Activated CD8-positive, alpha-beta T cell treated with anti-CD3 and anti-CD28 coated beads, Interleukin-2, amount 10 ng/mL, durations not matched to agents 7 days and 5 days (primary cell): ENCODE measurements around the gene ATG9A. TPM values are rescaled to one million over a fixed set of nuclear protein-coding genes. Genes with fewer than 3 reads are reported as not detected.
A peak's percentile ranks its signal among the peaks of the same experiment; 100 is the strongest.

Source experiments
- ATAC-seq: fragments of 150-1000 bp; cut with Tn5 transposase; one replicate; pipeline ENCODE4 v1.10.0; 2021; ENCODE audit warnings: moderate library complexity
- CTCF ChIA-PET: fragments of 350-600 bp; sonication (Branson Sonifier 250); formaldehyde crosslinking; loops from one replicate; lab custom pipeline; 2021; ENCODE audit warnings: antibody characterized with exemption; lab: Charles Lee
- POLR2A ChIA-PET: fragments of 350-600 bp; sonication (Branson Sonifier 250); formaldehyde crosslinking; loops from one replicate; lab custom pipeline; 2021; ENCODE audit warnings: antibody characterized with exemption; lab: Charles Lee
- DNase-seq: peaks from one replicate; pipeline ENCODE4 v3.0.0-alpha.2; 2020
- H3K27ac Mint-ChIP-seq: one replicate; pipeline ENCODE4 v1.8.0; 2021; ENCODE audit warnings: mild to moderate bottlenecking, mixed read lengths
- H3K27me3 Mint-ChIP-seq: one replicate; pipeline ENCODE4 v1.8.0; 2021; ENCODE audit warnings: low read depth, mixed read lengths
- H3K36me3 Mint-ChIP-seq: one replicate; pipeline ENCODE4 v1.8.0; 2021; ENCODE audit warnings: low read depth, mixed read lengths
- H3K4me1 Mint-ChIP-seq: one replicate; pipeline ENCODE4 v1.8.0; 2021; ENCODE audit warnings: low read depth, mixed read lengths
- H3K4me3 Mint-ChIP-seq: one replicate; pipeline ENCODE4 v1.8.0; 2021; ENCODE audit warnings: mild to moderate bottlenecking, mixed read lengths
- H3K9me3 Mint-ChIP-seq: one replicate; pipeline ENCODE4 v1.8.0; 2022; ENCODE audit warnings: mixed read lengths; ENCODE audit not compliant: insufficient read depth
- total RNA-seq, 2 experiments: library from RNA; stranded (reverse); gene quantifications; one replicate each; pipeline ENCODE4 v1.2.3, GENCODE V29; 2021

Gene ATG9A
- total RNA-seq, 2 experiments from 2014 or later = 51.7 to 53.8 TPM

DNA sequence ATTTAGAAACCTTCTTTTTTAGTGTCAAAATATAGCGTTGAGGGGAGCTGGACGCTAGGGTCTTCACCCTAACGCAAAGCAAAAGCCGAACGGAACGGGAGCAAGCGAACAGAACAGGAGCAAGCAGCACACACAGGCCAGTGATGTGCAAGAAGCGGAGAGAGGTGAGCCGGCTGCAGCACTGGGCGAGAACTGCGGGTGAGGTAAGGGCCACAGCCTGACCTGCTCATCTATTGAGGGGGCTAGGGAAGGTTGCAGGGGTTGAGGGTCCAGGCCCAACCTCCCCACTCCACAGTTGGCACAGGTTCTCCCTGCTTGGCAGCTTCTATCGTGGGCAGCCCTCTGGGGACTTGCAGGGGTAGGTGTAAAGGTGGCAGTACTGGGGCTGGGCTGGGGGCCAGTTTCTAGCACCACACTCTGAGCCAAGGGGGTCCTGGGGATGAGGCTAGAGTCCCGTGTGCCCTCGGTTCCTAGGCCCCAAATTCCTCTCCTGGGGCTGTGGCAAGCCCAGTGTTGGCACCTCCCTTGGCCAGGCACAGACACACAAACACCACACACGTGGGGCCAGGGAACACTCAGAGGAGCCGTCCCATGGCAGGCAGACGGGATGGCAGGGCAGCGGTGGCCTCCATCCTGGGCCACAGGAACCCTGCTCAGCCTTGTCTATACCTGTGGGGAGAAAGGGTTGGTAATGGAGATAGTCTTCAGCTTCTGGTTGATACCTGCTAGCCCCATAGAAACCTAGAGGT lies 9.5 kb downstream of the ATG9A start:
- no peaks in the 10 kb centered on the region for H3K27me3 Mint-ChIP-seq
- H3K4me3 Mint-ChIP-seq = no peak overlapping the region
- DNase-seq (no peak), ATAC-seq (no peak)
- H3K27ac Mint-ChIP-seq = no peak overlapping the region
- H3K9me3 Mint-ChIP-seq = no peaks in the 10 kb centered on the region
- H3K36me3 Mint-ChIP-seq = peaks cover 51% of the 10 kb centered on the region
- CTCF ChIA-PET = interaction anchor here (0.7 to 5.9 kb wide), 7 partner anchors 9 to 75 kb away, joined by 3 to 25 read pairs (median 4); partner anchors contain the start of genes NHEJ1 and TUBA4A
- peaks cover 25% of the 10 kb centered on the region for H3K4me1 Mint-ChIP-seq
- POLR2A ChIA-PET = interaction anchor here (0.8 to 2.5 kb wide), 5 partner anchors 8 to 59 kb away, joined by 3 to 9 read pairs (median 4); partner anchors contain the start of genes DNAJB2 and ZFAND2B

- peaks cover 45% of the 10 kb centered on the region for H3K36me3 Mint-ChIP-seq
Observed at GRCh38 chr2:219218732-219219701, 10.4 kb downstream of the ATG9A start, which contains the start of gene ABCB6. TSS of gene ABCB6 (minus strand) at chr2:219218958. CDS start at chr2:219218673, 285 bp downstream.

GRCh38 chr2:219218217-219218731 lies 11.2 kb downstream of the ATG9A start:
- ChIA-PET CTCF (interaction anchor here (1.5 to 5.9 kb wide), 7 partner anchors 9 to 77 kb away, joined by 3 to 25 read pairs (median 10); partner anchors contain the start of genes ATG9A, GLB1L, NHEJ1 and STK16), POLR2A (interaction anchor here (0.9 to 2.5 kb wide), 9 partner anchors 9 to 42 kb away, joined by 3 to 16 read pairs (median 5); partner anchors contain the start of genes ANKZF1, ATG9A, CNPPD1 and TUBA4A)
- H3K4me3 Mint-ChIP-seq = peak overlapping the region; percentile 77
- DNase-seq (peak; percentile 50), ATAC-seq (peak; percentile 61)
- no peaks in the 10 kb centered on the region for H3K9me3 Mint-ChIP-seq
- H3K36me3 Mint-ChIP-seq = peaks cover 41% of the 10 kb centered on the region
- H3K4me1 Mint-ChIP-seq = peaks cover 27% of the 10 kb centered on the region
- H3K27ac Mint-ChIP-seq = peak overlapping the region; percentile 75
- H3K27me3 Mint-ChIP-seq = no peaks in the 10 kb centered on the region

More at GRCh38 chr2:219218732-219219701, 10.4 kb downstream of the ATG9A start, which contains the start of gene ABCB6:
- no peaks in the 10 kb centered on the region for H3K27me3 Mint-ChIP-seq
- ChIA-PET CTCF (interaction anchor here (0.7 to 5.9 kb wide), 10 partner anchors 9 to 76 kb away, joined by 3 to 25 read pairs (median 6); partner anchors contain the start of genes ATG9A, GLB1L, NHEJ1 and STK16), POLR2A (interaction anchor here (0.8 to 2.5 kb wide), 12 partner anchors 9 to 60 kb away, joined by 3 to 16 read pairs (median 4); partner anchors contain the start of genes ANKZF1, ATG9A, CNPPD1 and DNAJB2)
- H3K4me3 Mint-ChIP-seq = peak within 1 kb of the TSS; percentile 77
- H3K4me1 Mint-ChIP-seq = peaks cover 26% of the 10 kb centered on the region
- DNase-seq = peak; percentile 87
- H3K9me3 Mint-ChIP-seq = no peaks in the 10 kb centered on the region
- ATAC-seq = peak; percentile 77
- peak within 1 kb of the TSS; percentile 75 for H3K27ac Mint-ChIP-seq

DNA sequence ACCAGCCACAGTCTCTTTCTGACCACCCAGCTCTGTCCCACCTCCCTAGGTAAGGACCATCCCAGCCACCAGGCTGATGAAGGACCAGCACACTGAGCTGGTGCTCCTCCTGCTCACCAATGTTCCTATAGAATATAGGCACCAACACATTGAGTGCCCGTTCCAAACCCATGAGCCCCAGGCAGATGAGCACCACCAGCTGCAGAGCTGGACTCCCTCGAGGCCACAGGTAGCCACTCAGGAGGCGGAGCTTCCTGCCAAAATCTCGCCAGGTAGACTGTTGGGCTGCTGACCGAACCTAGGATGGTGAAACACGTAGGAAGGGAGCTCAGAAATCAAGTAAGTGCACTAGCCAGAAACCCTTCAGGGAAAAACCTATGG lies 12.9 kb downstream of the ATG9A start:
- ATAC-seq (no peak), DNase-seq (no peak)
- Mint-ChIP-seq H3K27me3 (no peaks in the 10 kb centered on the region), H3K9me3 (no peaks in the 10 kb centered on the region), H3K4me3 (no peak overlapping the region), H3K27ac (peak overlapping the region; percentile 36), H3K4me1 (peaks cover 33% of the 10 kb centered on the region), H3K36me3 (peaks cover 38% of the 10 kb centered on the region)
- ChIA-PET POLR2A (interaction anchor here (0.9 to 1.8 kb wide), 5 partner anchors 10 to 40 kb away, joined by 3 to 5 read pairs (median 3); partner anchors contain the start of genes ATG9A, CNPPD1 and TUBA4A), CTCF (interaction anchor here (0.8 to 5.9 kb wide), 7 partner anchors 10 to 79 kb away, joined by 3 to 25 read pairs (median 7); partner anchors contain the start of genes ATG9A, NHEJ1 and ZFAND2B)

DNA sequence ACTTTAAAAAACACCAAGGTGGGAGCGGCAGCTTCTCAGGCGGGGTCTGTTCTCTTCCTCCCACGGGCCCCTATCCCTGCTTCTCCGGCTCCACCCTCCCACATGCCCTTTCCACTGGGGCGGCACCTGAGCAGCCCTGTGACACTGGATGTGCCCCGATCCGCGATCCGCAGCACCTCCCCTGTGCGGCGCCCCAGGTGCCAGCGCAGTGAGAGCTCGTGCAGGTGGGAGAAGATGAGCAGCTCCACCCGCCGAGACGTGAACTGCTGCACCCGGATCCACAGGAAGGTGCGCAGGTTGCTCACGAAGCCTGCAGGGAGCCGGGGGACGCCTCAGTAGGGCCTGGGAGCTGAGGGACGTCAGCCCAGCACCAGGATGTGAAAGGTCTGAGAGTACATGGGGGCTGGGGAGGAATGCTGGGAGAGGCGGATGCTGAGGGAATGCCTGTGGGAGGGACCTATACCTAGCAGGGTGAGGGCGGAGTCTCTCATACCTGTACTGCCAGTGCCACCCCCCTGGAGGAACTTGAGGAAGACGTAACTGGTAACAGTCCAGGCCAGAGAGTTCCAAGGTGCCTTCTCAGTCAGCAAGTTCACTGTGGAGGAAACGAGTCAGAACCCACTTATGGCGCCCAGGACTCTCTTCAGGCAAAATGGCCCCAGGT lies 13.4 kb downstream of the ATG9A start:
- Mint-ChIP-seq H3K4me1 (peaks cover 38% of the 10 kb centered on the region), H3K27me3 (no peaks in the 10 kb centered on the region), H3K4me3 (no peak overlapping the region), H3K36me3 (peaks cover 37% of the 10 kb centered on the region), H3K27ac (peak overlapping the region; percentile 46), H3K9me3 (no peaks in the 10 kb centered on the region)
- ChIA-PET POLR2A (interaction anchor here (0.9 to 1.8 kb wide), 5 partner anchors 11 to 40 kb away, joined by 3 to 5 read pairs (median 3); partner anchors contain the start of genes ATG9A, CNPPD1 and TUBA4A), CTCF (interaction anchor here (0.8 to 5.9 kb wide), 6 partner anchors 10 to 79 kb away, joined by 3 to 25 read pairs (median 8); partner anchors contain the start of genes ATG9A, NHEJ1 and ZFAND2B)
- DNase-seq (no peak), ATAC-seq (no peak)

- no peak for ATAC-seq
- no peak for DNase-seq
- H3K36me3 Mint-ChIP-seq = peaks cover 36% of the 10 kb centered on the region
- POLR2A ChIA-PET = no interaction called here
- H3K27me3 Mint-ChIP-seq = no peaks in the 10 kb centered on the region
- CTCF ChIA-PET = interaction anchor here (1.2 to 5.9 kb wide), 3 partner anchors 44 to 58 kb away, joined by 3 to 25 read pairs (median 8); partner anchors contain the start of gene NHEJ1
- peaks cover 50% of the 10 kb centered on the region for H3K4me1 Mint-ChIP-seq
- no peak overlapping the region for H3K4me3 Mint-ChIP-seq
- no peaks in the 10 kb centered on the region for H3K9me3 Mint-ChIP-seq
- no peak overlapping the region for H3K27ac Mint-ChIP-seq
Observed at GRCh38 chr2:219214786-219215185, 14.7 kb downstream of the ATG9A start.

DNA sequence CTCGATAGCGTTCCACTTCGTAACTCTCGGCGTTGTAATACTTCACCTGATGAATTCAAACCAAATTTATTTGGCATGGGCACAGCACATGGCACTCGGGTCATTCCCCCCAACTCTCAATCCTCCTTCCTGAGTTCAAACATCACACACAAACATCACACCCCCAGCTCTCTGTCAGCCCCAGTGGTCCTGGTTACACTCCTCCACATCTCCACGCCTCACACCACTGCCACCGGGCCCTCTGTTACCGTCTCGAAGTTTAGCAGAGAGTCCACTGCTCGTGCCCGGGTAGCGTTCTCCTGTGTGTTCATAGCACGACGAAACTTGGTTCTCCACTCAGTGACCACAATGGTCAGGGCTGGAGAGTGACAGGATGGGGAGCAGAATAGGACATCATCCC lies 15.3 kb downstream of the ATG9A start:
- ChIA-PET CTCF (interaction anchor here (1.2 to 1.6 kb wide), 2 partner anchors 14 to 57 kb away, joined by 3 to 4 read pairs; no protein-coding TSS in a partner anchor), POLR2A (no interaction called here)
- ATAC-seq = no peak
- Mint-ChIP-seq H3K36me3 (peaks cover 36% of the 10 kb centered on the region), H3K27me3 (no peaks in the 10 kb centered on the region), H3K4me3 (no peak overlapping the region), H3K9me3 (no peaks in the 10 kb centered on the region), H3K27ac (no peak overlapping the region), H3K4me1 (peaks cover 51% of the 10 kb centered on the region)
- DNase-seq = no peak

GRCh38 chr2:219213486-219214071 lies 15.9 kb downstream of the ATG9A start:
- Mint-ChIP-seq H3K36me3 (peaks cover 41% of the 10 kb centered on the region), H3K27me3 (no peaks in the 10 kb centered on the region), H3K9me3 (no peaks in the 10 kb centered on the region), H3K4me1 (peaks cover 53% of the 10 kb centered on the region), H3K4me3 (no peak overlapping the region), H3K27ac (no peak overlapping the region)
- ChIA-PET CTCF (interaction anchor here (1.0 to 3.4 kb wide), 4 partner anchors 14 to 57 kb away, joined by 3 to 41 read pairs (median 5); partner anchors contain the start of genes NHEJ1 and SLC23A3), POLR2A (interaction anchor here (0.6 kb wide), 1 partner anchor 804 kb away, joined by 3 read pairs; no protein-coding TSS in a partner anchor)
- no peak for DNase-seq
- no peak for ATAC-seq

GRCh38 chr2:219213026-219213415 lies 16.4 kb downstream of the ATG9A start:
- Mint-ChIP-seq H3K27ac (no peak overlapping the region), H3K4me3 (no peak overlapping the region), H3K9me3 (no peaks in the 10 kb centered on the region), H3K27me3 (no peaks in the 10 kb centered on the region), H3K4me1 (peaks cover 57% of the 10 kb centered on the region), H3K36me3 (peaks cover 46% of the 10 kb centered on the region)
- no peak for ATAC-seq
- no peak for DNase-seq
- CTCF ChIA-PET = interaction anchor here (1.0 to 3.4 kb wide), 6 partner anchors 15 to 216 kb away, joined by 3 to 41 read pairs (median 5); partner anchors contain the start of genes NHEJ1 and SLC23A3
- POLR2A ChIA-PET = interaction anchor here (0.6 to 0.7 kb wide), 2 partner anchors 37 to 804 kb away, joined by 3 to 4 read pairs; partner anchors contain the start of gene CNPPD1
